ES-I3 (cell line): ENCODE results near the gene CCNJL.

Experiments
- H3K36me3 ChIP-seq: 2 replicates; pipeline ENCODE4 v1.6.1; 2013; ENCODE audit warnings: mild to moderate bottlenecking, low read length, control low read depth, moderate library complexity; ENCODE audit not compliant: insufficient read depth
- H3K4me1 ChIP-seq: 2 replicates; pipeline ENCODE4 v1.6.1; 2013; ENCODE audit warnings: mild to moderate bottlenecking, control low read depth, low read length; ENCODE audit not compliant: insufficient read depth
- H3K9ac ChIP-seq: 2 replicates; pipeline ENCODE4 v1.6.1; 2013; ENCODE audit warnings: low read depth, mild to moderate bottlenecking, low read length, moderate library complexity
- H3K9me3 ChIP-seq: 2 replicates; pipeline ENCODE4 v1.6.1; 2013; ENCODE audit warnings: mild to moderate bottlenecking, low read length, moderate library complexity; ENCODE audit not compliant: control insufficient read depth, insufficient read depth

Gene CCNJL

DNA sequence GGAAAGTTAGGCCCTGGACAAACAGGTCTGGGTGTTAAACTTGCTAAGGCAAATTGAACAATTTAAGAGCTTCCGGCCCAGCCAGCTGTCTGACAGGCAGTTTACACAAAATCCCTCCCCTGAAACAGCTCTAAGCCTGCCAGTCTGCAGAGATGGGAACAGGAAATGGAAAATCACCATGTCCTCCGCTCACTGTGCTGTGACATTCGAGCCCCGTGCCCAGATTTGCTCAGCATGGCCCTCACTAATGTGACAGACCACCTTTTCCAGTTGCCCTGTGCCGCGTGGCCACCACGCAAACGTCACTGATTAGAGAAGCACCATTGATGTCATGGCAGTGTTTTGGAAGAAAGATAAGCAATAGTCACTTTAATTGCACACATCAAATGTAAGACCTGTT, 41.0 kb downstream of the CCNJL start:
- no peak overlapping the region for H3K9ac ChIP-seq
- peaks cover 31% of the 10 kb centered on the region for H3K4me1 ChIP-seq
- H3K36me3 ChIP-seq = no peaks in the 10 kb centered on the region; the same call in 1 of the 2 replicates
- H3K9me3 ChIP-seq = no peaks in the 10 kb centered on the region

- Histone ChIP-seq H3K9me3 (no peaks in the 10 kb centered on the region), H3K9ac (no peak overlapping the region), H3K36me3 (no peaks in the 10 kb centered on the region; the same call in 1 of the 2 replicates), H3K4me1 (peaks cover 37% of the 10 kb centered on the region)
Measured at GRCh38 chr5:160270704-160271103, 41.7 kb downstream of the CCNJL start.

DNA sequence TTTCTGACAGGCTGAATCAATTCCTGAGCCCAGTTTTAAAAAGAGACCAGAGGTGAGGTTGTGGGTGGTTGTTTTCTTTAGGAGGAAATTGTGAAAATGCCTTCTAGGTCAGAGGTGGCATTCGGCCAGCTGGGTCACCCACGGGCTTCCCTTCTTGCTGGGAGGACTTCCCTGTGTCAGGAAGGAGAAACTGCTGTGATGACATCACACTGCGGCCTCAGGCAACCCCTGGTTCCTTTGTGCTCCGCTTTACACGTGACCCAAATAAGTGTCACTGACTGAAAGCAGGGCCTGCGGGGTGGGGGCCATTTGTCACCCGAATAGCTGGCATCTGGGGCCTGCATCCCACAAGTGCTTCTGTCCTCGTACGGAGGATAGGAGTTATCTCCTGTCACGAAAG, 43.3 kb downstream of the CCNJL start:
- no peaks in the 10 kb centered on the region for H3K9me3 ChIP-seq
- H3K4me1 ChIP-seq = peaks cover 37% of the 10 kb centered on the region
- H3K36me3 ChIP-seq = no peaks in the 10 kb centered on the region; the same call in 1 of the 2 replicates
- no peak overlapping the region for H3K9ac ChIP-seq

DNA sequence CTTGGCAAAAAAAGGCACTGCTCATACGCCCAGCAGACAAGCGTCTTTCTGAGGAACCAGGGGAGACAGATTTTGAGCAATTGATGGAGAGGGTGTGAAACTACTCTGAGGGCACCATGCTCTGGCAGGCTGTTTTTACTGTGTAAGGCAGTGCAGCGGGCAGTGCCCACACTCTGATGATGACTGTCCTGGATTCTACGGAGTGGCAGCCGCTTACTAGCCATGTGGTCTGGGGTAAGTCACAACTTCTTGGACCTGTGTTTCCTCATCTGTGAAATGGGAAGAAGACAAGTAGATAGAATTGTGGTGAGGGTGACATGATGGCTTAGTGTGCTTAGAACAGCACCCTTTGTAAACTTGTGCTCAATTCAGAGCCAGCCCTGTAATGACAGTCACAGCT, 44.2 kb downstream of the CCNJL start:
- no peak overlapping the region for H3K9ac ChIP-seq
- no peaks in the 10 kb centered on the region for H3K9me3 ChIP-seq
- H3K36me3 ChIP-seq = no peaks in the 10 kb centered on the region; the same call in 1 of the 2 replicates
- H3K4me1 ChIP-seq = peaks cover 37% of the 10 kb centered on the region

DNA sequence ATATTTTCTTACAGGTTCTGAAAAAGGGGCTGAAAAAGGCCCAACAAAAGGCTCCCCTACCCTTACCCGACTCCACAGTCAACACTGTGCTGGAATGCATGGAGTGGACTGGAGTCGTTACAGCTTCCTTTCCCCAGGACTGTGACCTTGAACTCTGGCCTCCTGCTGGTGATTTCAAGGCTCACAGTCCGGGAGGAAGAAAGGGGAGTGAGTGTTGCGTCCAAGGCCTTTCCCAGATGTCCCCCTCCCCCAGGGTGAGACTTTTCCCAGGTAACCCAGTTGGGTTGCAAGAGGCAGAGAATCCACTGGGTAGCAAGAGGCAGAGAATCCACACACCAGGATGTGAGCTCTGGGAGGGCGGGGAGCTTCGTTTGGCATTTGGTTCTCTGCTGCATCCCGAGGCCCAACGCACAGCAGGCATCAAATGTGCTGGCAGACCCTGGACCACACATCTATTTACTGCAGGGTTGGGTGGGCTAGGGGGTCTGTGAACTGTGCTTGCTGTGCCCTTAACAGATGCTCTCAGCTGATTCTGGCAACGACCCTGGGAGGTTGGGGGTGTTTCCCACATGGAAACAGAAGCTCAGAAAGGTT, 45.5 kb downstream of the CCNJL start:
- no peaks in the 10 kb centered on the region for H3K9me3 ChIP-seq
- no peak overlapping the region for H3K9ac ChIP-seq
- no peaks in the 10 kb centered on the region; the same call in 1 of the 2 replicates for H3K36me3 ChIP-seq
- peaks cover 39% of the 10 kb centered on the region for H3K4me1 ChIP-seq

- Histone ChIP-seq H3K9me3 (no peaks in the 10 kb centered on the region), H3K9ac (no peak overlapping the region), H3K36me3 (no peaks in the 10 kb centered on the region; the same call in 1 of the 2 replicates), H3K4me1 (peaks cover 34% of the 10 kb centered on the region)
Measured at GRCh38 chr5:160266044-160266443, 46.3 kb downstream of the CCNJL start.

GRCh38 chr5:160263326-160263855, 49.0 kb downstream of the CCNJL start:
- Histone ChIP-seq H3K9me3 (no peaks in the 10 kb centered on the region), H3K4me1 (peaks cover 38% of the 10 kb centered on the region), H3K9ac (no peak overlapping the region), H3K36me3 (no peaks in the 10 kb centered on the region; the same call in 1 of the 2 replicates)

GRCh38 chr5:160262151-160263074, 50.0 kb downstream of the CCNJL start:
- Histone ChIP-seq H3K9ac (no peak overlapping the region), H3K4me1 (peaks cover 38% of the 10 kb centered on the region), H3K36me3 (no peaks in the 10 kb centered on the region), H3K9me3 (no peaks in the 10 kb centered on the region)

GRCh38 chr5:160260881-160261815, 51.2 kb downstream of the CCNJL start:
- no peak overlapping the region for H3K9ac ChIP-seq
- no peaks in the 10 kb centered on the region for H3K9me3 ChIP-seq
- H3K4me1 ChIP-seq = peaks cover 28% of the 10 kb centered on the region
- H3K36me3 ChIP-seq = no peaks in the 10 kb centered on the region

DNA sequence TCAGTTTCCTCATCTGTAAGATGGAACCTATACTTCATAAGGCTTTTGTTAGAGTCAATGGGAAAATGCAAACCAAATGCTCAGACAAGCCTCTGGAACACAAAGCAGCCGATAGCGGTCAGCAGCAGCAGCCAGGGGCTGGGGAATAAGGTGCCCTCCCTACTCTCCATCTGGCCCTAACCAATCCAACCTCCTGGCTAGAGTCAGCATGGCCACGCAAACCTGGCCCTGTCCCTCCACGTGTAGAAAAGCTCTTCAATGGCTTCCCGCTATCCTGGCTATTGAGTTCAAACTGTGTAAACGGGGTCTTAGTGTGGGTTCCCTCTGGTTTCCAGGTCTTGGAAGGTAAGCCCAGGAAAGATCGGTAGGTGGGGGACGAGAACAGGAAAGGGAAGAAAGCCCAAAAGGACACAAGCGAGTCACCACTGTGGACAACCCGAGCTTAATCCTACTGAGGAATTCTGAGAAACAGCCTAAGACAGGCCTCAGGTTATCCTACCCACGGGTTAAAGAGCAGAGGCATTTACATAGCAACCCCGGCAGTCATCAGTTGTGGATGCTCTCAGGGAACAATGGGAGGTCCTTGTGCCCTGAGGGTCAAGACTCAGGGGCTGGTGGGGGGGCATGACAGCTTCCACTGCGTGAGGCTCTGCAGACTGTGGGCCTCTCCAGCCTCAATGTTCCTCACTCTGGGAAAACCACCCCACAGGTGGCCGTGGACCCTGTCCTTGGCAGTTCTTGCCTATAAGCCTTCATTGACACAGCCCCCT, 52.2 kb downstream of the CCNJL start:
- no peaks in the 10 kb centered on the region for H3K9me3 ChIP-seq
- H3K9ac ChIP-seq = no peak overlapping the region
- peaks cover 24% of the 10 kb centered on the region for H3K4me1 ChIP-seq
- peaks cover 5% of the 10 kb centered on the region; the same call in 1 of the 2 replicates for H3K36me3 ChIP-seq

DNA sequence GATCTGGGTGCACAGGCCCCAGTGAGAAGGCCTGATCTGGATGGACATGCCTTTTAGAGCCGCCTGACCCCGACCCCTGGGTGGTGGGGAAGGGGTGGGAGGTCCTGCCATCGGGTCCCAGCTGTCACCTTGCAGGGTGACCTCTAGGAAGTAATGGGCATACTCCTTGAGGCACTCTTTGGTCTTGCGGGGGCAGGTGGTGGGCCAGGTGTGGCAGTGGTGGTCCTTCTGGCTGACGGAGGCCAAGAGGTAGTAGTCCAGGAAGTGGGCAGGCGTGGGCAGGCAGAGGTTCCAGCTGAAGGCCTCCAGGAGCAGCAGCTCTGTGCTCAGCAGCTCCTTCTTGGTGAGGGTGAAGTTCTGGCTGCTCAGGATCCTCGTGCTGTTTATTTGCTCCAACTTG, 53.0 kb downstream of the CCNJL start:
- H3K9ac ChIP-seq = no peak overlapping the region
- peaks cover 5% of the 10 kb centered on the region; the same call in 1 of the 2 replicates for H3K36me3 ChIP-seq
- H3K4me1 ChIP-seq = peaks cover 24% of the 10 kb centered on the region
- no peaks in the 10 kb centered on the region for H3K9me3 ChIP-seq

- Histone ChIP-seq H3K4me1 (no peaks in the 10 kb centered on the region), H3K36me3 (peaks cover 9% of the 10 kb centered on the region; the same call in 1 of the 2 replicates), H3K9me3 (no peaks in the 10 kb centered on the region), H3K9ac (no peak overlapping the region)
Measured at GRCh38 chr5:160254706-160255105, 57.7 kb downstream of the CCNJL start.

- H3K9me3 ChIP-seq = no peaks in the 10 kb centered on the region
- peaks cover 9% of the 10 kb centered on the region; the same call in 1 of the 2 replicates for H3K36me3 ChIP-seq
- no peak overlapping the region for H3K9ac ChIP-seq
- H3K4me1 ChIP-seq = no peaks in the 10 kb centered on the region
Measured at GRCh38 chr5:160253441-160253840, 58.9 kb downstream of the CCNJL start.
